Dermis microvascular lymphatic vessel endothelial cell (primary cell): Measurements from ENCODE around the gene SPOCD1. TPM values are rescaled to one million over a fixed set of nuclear protein-coding genes. Genes with fewer than 3 reads are reported as not detected.

ENCODE experiments used
- DNase-seq, 2 donors: peaks; one replicate each; pipeline versions ENCODE4 v3.0.0 to v3.0.0-alpha.2; 2010; ENCODE audit warnings: low read depth in 2 of 2
- total RNA-seq: library from RNA; depleted of rRNA; stranded (reverse); fragments of >200 nt; gene quantifications from 2 replicates; pipeline ENCODE4 v1.2.1, GENCODE V29; 2014

Gene SPOCD1
- total RNA-seq, 1 donor from 2014 or later: 4.0 TPM

DNA sequence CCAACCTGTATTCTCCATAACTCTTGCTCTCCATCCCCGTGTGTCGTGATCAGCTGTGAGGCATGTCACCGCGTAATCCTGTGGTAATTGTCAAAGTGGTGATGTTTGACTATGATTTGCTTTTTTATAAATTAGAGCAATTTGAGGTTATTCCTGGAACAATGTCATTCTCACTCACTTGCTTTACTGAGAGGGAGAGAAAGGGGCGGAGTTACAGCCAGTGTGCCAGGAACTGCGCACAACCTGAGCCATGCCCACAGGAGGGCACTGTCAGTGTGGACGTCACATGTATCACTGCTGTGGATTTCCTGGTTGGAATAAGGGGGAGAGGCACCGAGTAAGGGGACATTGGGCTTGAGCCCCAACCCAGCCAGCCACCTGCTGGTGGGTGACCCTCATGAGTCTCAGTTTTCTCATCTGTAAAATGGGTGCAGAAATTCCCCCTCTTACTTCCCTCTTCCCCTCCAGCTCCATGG lies 58.6 kb downstream of the SPOCD1 start:
- no peak for DNase-seq

DNA sequence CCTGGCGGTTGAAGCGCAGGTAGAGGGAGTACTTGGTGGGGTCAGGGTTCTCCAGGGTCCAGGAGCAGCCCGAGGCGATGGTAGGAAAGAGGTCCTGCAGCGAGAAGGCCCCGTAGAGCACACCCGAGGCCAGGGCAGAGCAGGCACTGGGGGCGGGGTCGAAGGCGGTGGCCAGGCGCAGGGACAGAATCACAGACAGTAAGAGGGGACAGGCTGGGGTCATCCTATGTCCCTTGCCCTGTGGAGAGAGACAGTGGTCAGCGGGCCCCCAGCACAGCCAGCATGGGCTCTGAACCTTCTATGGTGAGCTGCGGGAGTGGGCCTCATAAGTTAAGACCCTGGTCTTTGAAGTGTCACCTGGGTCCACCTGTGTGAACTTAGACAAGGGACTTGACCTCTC lies 59.2 kb downstream of the SPOCD1 start:
- DNase-seq: no peak

DNA sequence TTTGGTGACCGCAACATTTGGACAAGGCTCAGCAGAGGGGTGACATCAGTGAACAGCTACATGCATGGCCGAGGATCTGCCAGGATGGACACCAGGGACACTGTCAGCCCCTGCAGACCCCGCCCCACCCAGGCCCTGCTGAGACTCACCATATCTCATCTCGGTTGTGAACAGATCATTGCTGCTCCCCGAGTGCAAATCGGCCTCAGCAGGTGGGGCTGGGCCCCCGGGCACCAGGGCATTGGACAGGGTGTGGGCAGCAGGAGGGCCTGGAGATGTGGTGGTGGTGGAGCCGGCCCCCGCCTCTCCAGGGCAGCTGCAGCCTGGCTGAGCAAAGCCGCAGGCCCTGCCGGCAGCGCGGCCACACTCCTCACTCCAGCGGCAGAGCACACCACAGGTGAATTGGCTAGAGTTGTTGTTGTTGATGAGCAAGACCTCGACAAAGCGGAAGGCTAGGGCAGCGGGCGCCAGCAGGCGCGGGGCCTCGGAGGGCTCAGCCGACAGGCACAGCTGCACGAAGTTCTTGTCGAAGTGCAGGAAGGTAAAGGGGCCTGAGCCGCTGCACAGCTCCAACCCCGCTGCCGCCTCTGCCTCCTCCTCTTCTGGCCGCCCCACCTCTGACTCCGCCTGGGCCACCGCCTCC lies 59.9 kb downstream of the SPOCD1 start:
- DNase-seq: no peak

DNA sequence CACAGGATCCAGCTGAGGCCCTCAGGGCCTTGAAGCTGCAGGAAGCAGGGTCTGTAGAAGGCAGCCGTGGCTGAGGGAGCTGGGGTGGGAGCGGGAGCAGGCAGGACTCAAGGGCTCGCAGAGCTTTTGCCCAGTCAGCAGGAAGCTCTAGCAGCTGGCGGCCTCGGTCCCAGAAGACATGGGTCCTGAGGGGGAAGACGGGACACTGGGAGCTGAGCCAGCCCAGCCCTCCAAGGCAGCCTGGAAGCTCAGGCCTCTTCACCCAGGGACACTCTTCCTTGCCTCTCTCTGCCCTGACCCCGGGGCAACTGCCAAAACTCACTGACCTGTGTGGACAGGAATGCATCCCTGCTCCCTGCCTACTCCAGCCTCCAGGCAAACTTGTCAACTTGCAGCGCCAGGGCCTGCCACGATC lies 60.6 kb downstream of the SPOCD1 start:
- DNase-seq: no peak

DNA sequence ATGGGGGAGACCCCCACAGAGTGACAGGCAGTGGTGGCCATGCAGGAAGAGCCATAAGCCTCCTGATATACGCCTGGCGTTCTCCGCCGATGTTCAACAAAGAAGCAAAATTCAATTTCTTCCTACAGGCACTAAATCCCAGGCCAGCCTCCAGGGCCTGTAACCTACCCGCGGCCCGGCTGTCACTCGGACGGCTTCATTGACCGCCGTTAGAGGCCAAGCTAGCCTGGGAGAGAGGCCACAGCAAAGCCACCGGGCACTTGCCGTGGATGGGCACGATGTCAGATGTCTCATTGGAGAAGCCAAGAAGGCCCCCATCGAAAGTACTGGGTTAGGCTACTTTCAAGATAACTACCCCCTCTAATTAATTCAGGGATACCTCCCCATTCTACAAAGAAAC lies 61.4 kb downstream of the SPOCD1 start:
- no peak for DNase-seq

DNA sequence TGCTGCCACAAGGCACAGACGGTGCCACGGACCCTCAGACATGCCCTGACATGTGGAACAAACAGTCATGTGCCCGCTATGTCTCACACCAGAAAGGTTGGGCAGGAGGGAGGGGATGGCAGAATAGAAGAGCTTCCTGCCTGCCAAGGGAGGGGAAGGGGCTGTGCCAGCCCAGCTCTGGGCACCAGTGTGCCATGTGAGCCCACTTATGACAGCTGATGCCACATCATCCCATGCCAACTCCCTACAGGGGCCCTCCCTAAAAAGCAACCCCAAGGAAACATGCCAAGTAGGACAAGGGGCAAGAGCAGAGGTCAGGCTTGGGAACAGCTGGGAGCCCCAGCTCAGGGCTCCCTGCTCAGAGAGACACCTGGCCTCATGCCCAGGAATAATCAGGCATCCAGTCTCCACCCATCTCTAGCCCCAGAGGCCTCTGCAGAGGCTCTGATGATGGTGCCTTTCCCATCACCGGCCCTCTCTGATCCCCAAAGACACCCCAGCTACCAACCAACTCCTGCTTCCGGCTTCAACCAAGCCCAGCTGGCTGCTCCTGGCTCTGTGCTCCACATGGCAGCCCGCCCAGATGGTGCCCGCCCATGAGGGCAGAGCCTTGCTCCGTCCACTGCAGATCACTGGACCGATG lies 62.0 kb downstream of the SPOCD1 start:
- no peak for DNase-seq

DNA sequence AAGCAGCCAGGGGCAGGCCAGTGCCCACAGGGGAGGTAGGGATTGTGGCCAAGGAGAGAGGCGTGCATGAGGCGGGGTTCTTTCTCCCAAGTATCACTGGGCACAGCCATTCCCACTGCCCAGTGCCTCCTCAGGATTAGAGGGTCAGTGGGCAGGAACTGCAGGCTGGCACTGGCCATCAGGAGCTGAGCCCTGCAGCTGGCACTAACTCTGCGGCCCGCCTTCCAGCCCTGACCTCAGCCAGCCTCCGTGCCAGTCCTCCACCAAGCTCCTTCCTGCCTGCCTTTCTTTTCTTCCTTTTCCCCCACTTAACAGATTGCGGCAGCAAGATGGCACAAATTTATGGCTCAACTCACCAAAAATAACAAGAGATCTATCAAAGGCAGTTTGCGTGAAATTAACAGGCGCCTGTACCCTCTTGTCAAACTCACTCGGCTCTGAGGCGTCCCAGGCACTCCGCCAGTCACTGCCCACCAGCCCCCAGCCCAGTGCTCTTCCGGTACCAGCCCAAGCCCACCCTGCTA lies 62.8 kb downstream of the SPOCD1 start:
- no peak for DNase-seq

DNA sequence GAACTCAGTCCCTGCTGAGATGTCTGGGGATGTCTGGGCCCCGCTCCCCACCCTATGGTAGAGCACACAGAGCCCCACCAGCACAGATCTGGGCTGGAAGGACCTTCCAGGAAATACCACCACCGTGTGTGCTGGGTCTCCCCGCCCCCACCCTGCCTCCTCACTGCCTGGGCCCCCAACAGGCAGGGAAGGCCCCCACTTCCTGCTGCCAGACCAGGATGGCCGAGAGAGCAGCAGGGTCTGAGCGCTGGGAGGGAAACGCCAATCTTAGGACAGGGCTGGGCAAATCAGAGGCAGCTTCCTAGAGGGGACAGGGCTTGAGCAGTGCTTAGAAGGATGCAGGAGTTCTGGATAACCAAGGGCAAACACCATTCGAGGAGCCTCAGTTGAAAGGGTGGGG lies 63.6 kb downstream of the SPOCD1 start:
- DNase-seq: no peak

DNA sequence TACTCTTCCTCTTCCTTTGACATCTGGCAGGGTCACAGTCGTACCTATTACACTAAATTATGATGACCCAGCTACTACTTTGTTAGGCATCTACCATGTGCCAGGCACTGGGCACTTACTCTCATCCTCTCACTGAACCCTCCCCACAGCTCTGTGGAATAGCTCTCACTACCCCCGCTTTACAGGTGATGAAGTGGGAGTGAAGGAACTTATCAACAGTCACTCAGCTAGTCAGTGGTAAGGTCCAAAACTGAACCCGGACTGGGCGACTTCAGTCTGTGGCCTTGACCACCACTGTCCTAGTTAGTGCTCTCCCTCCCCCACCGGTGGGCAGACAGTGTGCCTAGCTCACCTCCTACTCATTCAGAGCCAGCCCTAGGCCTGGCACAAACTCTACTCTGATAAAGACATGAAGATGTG lies 64.0 kb downstream of the SPOCD1 start:
- no peak for DNase-seq

DNA sequence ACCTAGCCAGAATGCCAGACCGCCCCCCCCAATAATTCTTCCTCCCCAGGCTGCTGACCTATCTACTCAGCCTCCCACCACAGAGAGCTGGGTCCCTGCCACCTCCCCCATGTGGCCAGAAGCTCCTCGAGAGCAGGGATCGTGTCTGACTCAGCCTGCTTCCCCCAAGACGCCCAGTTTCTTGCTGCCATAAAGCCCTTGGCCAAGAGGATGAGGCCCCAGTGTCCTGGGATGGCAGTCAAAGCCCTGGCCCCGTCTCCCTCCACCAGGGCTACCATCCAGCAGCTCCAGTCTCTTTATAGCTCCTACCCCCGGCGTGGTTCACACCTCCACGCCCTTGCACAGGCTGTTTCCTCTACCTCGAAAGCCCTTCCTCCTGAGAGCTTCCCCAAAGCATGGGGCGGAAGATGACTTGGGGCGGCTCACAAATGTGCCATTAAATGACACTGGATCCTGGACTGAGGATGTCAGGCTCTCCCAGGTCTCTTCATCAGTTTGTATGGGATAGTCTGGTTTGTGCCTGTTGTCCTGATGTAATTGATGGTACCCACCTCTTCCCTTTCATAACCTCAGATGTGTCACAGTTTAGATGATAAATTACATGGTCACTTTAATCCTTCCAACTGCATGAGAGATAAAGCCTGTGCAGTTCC lies 64.8 kb downstream of the SPOCD1 start:
- DNase-seq: no peak

DNA sequence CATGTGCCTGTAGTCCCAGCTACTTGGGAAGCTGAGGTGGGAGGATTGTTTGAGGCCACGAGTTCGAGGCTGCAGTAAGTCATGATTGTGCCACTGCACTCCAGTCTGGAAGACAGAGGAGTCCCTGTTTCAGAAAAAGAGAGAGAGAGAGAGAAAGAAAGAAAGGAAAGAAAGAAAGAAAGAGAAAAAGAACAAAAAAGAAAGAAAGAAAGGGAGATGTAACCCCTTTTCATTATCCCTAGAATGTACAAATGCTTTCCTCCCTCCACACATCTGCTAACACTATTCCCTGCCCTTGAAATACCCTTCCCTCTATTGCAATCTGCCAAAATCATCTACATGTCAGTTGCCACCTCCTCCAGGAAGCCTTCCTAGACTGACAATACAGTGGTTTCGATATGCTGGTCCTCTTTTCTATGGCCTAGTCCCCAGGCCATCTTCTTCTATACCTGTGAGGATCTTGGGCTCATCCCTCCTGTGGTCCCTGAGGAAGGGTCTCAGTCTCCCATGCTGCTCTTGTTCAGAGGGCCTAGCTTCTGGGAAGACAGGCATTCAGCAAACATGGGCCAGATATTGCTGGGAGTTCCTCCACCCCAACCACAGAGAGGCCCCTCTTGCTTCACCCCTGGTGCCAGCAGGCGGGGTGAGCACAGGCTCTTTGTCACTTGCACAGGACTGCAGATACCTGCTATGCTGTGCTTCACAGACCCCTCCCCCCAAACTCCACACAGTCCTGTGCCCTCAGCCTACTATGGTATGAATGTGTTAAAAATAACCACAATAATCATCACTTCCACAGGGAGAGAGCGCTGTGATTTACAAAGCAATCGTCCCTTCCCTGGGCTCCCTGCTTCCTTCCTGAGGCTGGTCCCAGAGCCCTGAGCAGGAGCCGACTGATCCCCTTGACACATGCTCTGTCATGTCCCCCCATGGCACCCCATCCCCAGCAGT lies 65.8 kb downstream of the SPOCD1 start:
- no peak for DNase-seq

DNA sequence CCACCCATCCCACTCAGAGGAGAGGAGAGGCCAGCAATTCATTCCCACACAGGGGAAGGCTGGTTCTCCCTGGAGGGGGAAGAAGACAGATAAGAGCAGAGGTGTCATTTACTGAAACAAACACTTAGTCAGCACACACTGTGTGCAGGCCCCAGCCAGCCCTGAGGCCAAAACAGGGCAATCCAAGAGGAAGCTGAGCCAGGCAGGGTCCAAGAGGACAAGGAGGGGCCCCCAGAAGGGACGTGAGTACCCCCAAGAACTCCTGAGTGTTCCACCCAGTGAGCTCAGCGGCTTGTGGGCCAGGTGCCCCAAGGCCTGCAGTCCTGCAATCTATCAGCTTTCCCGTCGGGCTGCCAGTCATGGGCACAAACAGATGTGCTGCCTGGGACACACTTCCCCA lies 67.5 kb downstream of the SPOCD1 start:
- no peak for DNase-seq

DNA sequence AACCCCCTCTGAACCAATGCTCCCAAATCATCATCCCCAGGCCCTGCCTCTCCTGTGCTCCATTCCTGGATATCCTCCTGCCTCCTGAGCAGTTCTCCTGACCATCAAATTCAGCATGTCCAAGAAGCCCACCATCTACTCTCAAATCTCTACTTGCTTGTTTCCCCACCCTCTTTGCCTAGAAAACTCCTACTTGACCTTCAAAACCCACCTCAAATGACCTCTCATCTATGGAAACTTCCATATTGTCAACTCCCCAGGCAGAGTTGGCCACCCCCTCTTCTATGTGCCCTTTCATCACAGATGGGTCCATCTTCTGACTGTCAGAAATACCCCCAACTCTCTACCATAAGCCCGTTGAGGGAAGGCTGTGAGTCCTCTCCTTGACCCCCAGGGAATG lies 68.5 kb downstream of the SPOCD1 start:
- DNase-seq: no peak

DNA sequence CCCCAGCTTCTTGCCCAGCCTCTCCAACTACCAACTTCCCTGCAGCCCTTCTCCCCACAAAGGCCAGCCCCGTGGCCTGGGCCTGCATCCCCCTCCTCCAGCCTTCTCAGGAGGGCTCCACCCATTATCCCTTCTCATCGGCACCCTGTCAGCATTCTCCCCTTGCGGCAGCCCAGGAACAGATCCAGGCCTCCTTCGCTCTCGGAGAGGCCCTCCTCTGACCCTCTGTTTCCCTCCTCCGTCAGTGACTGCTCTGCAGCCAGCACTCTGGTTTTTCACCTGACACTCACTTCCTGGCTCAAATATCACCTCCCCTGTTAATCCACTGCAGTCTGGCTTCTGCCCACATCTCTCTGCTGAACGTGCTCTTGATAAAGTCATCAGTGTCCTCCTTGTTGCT lies 69.1 kb downstream of the SPOCD1 start:
- DNase-seq: no peak

DNA sequence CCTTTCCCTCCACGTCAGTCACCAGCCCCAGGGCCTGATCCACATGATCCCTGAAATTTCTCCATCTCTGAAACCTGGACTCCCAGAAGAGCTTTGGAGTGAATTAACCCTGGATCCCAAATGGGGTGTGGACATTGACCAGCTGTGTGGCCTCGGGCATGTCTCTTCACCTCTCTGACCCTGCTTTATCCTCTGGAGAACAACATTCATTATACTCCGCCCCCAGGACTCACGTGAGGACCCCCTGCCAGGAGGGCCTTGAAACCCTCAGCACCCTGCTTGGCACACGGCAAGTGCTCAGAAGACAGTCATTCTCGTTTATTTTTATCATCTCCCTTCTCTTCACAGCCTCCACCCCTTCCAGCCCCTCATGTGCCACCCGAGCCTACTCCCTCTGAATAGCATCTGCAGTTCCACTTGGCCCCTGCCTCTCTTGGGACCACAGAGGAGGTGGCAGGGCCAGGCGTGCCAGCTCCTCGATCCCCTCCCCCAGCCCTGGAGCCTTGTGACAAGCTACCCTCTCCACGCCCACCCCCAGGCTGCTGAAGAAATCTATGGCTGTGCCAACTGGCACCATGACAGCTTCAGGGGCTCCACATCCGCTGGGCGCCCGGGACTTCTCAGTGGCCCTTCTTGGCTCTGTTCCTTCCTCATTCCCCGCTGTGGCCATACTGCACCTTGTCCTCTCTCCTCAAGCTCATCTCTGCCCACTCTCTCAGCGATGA lies 69.7 kb downstream of the SPOCD1 start:
- no peak for DNase-seq

DNA sequence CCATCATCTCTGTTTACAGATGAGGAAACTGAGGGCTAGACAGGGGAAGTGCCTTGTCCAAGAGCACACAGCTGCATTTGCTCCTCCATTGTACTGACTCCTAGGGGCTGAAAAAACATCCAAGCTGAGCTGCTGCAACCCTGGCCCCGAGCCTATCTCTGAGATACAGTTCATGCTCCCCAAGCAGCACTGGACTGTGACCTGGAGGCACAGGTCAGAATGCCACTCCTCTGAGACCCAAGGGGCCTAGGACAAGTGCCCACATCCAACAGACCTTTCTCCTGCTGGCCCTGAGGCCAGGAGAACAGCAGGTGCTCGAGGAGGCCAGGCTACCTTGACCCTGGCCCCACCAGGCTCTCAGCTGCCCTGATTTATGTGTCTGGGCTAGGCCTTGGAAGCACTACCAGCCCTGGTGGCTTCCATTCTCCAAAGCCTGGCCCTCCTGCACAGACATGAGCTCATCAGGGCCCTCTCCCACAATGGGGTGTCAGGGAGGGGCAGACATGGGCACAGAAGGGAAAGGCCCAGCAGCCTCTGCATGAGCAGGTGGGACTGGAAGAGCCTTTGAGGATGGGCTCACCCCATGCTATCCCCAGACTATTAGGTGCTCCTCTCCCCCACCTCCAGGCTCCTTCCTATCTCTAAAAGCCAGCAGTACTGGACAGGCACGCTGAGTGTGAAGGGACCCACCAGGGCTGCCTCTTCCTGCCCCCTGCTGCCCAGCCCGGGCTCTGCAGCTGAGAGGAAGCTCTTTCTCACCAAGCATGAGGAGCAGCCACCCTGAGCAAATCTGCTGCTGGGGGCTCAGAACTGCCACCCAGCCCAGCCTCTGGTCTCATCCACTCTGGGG lies 70.5 kb downstream of the SPOCD1 start:
- DNase-seq: peak; percentile 12 to 66

DNA sequence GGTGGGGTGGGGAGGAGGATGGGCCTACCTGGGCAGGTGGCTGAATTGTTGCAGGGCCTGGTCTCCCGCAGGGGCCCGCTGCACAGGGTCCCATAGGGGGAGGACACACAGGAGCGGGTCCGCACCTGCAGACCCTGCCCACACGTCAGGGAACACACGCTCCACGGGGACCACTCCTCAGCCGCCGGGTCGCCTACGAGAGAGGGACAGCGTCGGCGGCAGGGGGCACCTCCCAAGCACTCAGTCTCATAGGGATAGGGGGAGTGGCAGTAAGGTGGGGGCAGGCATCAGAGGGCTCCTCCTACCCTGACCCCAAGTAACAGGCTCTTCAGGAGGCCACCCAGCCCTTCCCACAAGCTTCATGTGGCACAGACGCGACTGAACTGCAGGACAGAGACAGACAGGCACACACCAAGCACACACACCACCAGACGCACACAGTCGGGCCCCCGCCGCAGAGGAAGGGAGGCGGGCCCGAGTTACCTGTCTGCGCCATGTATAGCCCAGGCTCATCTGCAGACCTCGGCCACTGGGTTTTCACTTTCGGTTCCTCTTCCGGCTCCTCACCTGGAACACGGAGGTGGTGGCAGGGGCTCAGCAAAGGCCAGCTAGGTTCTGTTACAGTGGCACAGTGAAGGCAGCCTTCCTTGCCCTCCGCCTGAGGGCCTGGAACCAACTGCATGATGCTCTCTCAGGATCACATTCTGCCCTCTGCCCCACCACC lies 71.5 kb downstream of the SPOCD1 start:
- DNase-seq: no peak

DNA sequence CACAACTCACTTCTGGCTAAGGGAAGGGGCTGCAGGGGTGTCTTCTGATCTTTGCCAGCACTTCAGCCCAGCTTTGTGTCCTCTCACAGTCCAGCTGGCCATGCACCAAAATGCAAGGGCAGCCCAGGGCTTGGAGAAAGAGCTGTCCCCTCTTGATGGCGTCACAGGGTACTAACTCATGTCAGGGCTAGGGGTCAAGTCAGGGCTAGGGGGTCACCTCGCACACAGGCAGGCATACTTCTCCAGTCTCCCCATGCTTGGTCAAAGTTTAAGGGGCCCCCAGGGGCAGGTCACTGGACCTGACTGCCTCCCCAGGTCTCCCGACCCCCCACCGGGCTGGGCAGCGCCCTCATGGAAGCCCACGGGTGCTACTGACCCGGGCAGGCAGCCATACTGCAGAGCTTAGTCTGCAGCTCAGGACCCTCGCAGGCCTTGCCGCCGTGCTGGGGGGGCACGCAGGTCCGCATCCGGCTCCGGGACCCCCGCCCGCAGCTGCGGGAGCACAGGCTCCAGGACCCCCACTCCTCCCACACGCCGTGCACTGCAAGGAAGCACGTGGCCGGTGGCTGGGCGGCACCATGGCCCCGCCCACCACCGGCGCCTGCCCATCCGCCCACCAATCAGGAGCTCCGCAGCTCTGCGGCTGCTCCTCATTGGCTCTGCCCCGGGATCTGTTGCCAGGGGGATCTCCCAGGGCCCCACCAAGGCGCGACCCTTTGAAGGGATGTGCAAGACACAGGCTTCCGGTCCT lies 73.2 kb downstream of the SPOCD1 start:
- DNase-seq: no peak
